ENCODE data around the gene EPHB3.

DNA sequence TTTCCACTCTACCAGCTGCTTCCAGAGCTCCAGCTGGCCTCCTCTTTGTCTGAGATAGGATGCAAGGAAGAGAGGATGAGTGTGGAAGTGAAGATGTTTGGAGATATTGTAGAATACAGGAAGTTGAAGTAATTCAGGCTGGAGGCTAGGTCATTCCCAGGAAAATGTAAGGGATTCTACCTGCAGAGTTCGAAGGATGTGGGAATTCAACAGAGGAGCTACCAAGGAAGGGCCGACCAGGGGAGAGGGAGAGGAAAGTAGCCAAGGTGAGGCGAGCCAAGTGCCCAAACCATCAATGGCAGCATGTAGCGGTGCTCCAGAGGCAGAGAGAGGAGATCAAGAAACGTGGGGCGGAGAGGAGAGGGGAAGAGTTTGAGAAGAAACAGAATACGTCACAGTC lies 49.0 kb upstream of the EPHB3 start:
- TF ChIP-seq, protein P1, sequence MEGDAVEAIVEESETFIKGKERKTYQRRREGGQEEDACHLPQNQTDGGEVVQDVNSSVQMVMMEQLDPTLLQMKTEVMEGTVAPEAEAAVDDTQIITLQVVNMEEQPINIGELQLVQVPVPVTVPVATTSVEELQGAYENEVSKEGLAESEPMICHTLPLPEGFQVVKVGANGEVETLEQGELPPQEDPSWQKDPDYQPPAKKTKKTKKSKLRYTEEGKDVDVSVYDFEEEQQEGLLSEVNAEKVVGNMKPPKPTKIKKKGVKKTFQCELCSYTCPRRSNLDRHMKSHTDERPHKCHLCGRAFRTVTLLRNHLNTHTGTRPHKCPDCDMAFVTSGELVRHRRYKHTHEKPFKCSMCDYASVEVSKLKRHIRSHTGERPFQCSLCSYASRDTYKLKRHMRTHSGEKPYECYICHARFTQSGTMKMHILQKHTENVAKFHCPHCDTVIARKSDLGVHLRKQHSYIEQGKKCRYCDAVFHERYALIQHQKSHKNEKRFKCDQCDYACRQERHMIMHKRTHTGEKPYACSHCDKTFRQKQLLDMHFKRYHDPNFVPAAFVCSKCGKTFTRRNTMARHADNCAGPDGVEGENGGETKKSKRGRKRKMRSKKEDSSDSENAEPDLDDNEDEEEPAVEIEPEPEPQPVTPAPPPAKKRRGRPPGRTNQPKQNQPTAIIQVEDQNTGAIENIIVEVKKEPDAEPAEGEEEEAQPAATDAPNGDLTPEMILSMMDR (IDR thresholded peaks at IDR 0.05), result no peak
- TF ChIP-seq, protein P2, sequence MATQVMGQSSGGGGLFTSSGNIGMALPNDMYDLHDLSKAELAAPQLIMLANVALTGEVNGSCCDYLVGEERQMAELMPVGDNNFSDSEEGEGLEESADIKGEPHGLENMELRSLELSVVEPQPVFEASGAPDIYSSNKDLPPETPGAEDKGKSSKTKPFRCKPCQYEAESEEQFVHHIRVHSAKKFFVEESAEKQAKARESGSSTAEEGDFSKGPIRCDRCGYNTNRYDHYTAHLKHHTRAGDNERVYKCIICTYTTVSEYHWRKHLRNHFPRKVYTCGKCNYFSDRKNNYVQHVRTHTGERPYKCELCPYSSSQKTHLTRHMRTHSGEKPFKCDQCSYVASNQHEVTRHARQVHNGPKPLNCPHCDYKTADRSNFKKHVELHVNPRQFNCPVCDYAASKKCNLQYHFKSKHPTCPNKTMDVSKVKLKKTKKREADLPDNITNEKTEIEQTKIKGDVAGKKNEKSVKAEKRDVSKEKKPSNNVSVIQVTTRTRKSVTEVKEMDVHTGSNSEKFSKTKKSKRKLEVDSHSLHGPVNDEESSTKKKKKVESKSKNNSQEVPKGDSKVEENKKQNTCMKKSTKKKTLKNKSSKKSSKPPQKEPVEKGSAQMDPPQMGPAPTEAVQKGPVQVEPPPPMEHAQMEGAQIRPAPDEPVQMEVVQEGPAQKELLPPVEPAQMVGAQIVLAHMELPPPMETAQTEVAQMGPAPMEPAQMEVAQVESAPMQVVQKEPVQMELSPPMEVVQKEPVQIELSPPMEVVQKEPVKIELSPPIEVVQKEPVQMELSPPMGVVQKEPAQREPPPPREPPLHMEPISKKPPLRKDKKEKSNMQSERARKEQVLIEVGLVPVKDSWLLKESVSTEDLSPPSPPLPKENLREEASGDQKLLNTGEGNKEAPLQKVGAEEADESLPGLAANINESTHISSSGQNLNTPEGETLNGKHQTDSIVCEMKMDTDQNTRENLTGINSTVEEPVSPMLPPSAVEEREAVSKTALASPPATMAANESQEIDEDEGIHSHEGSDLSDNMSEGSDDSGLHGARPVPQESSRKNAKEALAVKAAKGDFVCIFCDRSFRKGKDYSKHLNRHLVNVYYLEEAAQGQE (IDR thresholded peaks at IDR 0.05), result no peak
- TF ChIP-seq RAD21 (conservative IDR thresholded peaks at IDR 0.05 in 1 of 2, IDR thresholded peaks at IDR 0.05 in 1 of 2) (no peak), KDM1A (IDR thresholded peaks at IDR 0.05; ENCODE audit: low read depth) (no peak), JUNB (IDR thresholded peaks at IDR 0.05) (no peak), NR3C1 (IDR thresholded peaks at IDR 0.05) (no peak), RFX5 (IDR thresholded peaks at IDR 0.05) (no peak), FOSL2 (IDR thresholded peaks at IDR 0.05) (no peak), FOSL2 (CRISPR knock-in tag; IDR thresholded peaks at IDR 0.05) (no peak), ZSCAN20 (CRISPR knock-in tag; IDR thresholded peaks at IDR 0.05) (no peak), POLR2A (IDR thresholded peaks at IDR 0.05; ENCODE audit: low read length) (no peak)
- TF ChIP-seq, protein P3, sequence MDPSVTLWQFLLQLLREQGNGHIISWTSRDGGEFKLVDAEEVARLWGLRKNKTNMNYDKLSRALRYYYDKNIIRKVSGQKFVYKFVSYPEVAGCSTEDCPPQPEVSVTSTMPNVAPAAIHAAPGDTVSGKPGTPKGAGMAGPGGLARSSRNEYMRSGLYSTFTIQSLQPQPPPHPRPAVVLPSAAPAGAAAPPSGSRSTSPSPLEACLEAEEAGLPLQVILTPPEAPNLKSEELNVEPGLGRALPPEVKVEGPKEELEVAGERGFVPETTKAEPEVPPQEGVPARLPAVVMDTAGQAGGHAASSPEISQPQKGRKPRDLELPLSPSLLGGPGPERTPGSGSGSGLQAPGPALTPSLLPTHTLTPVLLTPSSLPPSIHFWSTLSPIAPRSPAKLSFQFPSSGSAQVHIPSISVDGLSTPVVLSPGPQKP (IDR thresholded peaks at IDR 0.05; ENCODE audit: low read depth, low read length), result no peak
